ENCODE data around the gene PHF8. TPM values are rescaled to one million over a fixed set of nuclear protein-coding genes. Genes with fewer than 3 reads are reported as not detected.

Gene PHF8
- total RNA-seq = 10 to 100 TPM; 21.4 to 31.0 TPM

DNA sequence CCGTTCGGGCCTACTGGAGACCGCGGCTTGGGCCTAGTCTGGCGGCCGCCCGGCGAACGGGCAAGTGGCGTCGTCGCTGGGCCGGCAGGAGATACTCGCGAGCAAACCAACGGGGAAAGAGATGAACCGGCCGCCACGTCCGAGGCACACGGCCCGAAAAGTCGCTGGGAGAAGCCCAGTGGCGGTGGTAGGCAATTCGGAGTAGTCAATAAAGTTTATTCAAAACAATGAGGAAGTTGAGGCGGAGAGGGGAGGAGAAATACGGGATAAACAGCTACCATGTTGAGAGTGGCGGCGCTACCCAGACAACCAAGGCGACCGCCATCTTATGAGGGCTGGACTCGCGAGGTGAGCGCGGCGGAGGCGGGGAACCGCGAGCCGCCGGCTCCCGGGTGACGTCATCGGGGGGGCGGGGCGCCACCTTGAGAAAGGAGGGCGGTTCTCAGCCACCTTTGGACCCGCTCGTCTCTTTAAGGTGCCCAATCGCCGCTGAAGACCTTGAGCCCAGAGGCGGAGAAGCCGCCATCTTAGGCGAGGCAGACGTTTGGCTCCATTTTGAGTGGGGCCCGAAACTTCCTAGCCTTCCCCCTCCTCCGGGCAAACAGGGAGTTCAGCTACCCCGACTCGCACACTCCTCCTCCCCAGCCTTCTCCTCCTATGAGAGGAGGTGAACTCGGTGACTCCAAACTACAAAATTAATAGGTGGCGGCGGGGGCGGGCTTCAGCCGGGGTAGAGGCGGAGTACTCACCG lies at the start of gene PHF8:
PHF8 (minus strand) TSS at position 348 of the 751 bp plus-strand sequence. CDS start 1,745 bp downstream, outside the sequence.
- Histone ChIP-seq H3K36me3 (no peaks in the 10 kb centered on the region), H3K9me3 (no peaks in the 10 kb centered on the region), H3K27me3 (no peaks in the 10 kb centered on the region), H3K4me1 (no peaks in the 10 kb centered on the region), H3K27ac (peak within 1 kb of the TSS; percentile 93), H3K4me3 (peak within 1 kb of the TSS; percentile 57), H3K9ac (ENCODE audit: low read depth in 2 of 2, low read length in 2 of 2) (peak within 1 kb of the TSS; percentile 80 to 95)
- DNase-seq = peak; percentile 94
- intact Hi-C loops (cut with DNase I) = no loop called here
- TF ChIP-seq, protein P1, sequence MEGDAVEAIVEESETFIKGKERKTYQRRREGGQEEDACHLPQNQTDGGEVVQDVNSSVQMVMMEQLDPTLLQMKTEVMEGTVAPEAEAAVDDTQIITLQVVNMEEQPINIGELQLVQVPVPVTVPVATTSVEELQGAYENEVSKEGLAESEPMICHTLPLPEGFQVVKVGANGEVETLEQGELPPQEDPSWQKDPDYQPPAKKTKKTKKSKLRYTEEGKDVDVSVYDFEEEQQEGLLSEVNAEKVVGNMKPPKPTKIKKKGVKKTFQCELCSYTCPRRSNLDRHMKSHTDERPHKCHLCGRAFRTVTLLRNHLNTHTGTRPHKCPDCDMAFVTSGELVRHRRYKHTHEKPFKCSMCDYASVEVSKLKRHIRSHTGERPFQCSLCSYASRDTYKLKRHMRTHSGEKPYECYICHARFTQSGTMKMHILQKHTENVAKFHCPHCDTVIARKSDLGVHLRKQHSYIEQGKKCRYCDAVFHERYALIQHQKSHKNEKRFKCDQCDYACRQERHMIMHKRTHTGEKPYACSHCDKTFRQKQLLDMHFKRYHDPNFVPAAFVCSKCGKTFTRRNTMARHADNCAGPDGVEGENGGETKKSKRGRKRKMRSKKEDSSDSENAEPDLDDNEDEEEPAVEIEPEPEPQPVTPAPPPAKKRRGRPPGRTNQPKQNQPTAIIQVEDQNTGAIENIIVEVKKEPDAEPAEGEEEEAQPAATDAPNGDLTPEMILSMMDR (IDR thresholded peaks at IDR 0.05) = no peak

DNA sequence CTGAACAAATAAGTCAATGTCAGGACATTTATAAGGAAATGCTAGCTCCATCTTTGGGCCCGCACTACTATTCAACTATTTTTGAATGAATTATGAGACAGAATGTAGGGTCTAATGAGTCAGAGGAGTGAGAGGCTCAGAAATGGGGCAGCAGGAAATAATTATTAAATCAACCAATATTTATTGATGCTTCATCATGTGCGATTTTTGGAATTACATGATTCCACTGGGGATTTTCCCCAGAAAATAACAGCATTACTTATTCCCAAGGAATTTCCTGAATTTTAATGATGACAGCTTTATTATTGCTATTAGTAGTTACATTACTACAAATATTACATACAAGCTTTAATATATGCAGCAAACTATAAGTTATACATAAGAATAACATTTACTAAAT lies 49.3 kb upstream of the PHF8 start:
- no peaks in the 10 kb centered on the region for H3K4me1 ChIP-seq
- H3K27ac ChIP-seq = no peak overlapping the region
- H3K36me3 ChIP-seq = no peaks in the 10 kb centered on the region
- no peak overlapping the region for H3K9ac ChIP-seq (ENCODE audit: low read depth in 2 of 2, low read length in 2 of 2)
- H3K4me3 ChIP-seq = no peak overlapping the region
- TF ChIP-seq, protein P1 (IDR thresholded peaks at IDR 0.05) = no peak
- intact Hi-C loops (cut with DNase I) = no loop called here
- no peaks in the 10 kb centered on the region for H3K9me3 ChIP-seq
- no peaks in the 10 kb centered on the region for H3K27me3 ChIP-seq
- no peak for DNase-seq

DNA sequence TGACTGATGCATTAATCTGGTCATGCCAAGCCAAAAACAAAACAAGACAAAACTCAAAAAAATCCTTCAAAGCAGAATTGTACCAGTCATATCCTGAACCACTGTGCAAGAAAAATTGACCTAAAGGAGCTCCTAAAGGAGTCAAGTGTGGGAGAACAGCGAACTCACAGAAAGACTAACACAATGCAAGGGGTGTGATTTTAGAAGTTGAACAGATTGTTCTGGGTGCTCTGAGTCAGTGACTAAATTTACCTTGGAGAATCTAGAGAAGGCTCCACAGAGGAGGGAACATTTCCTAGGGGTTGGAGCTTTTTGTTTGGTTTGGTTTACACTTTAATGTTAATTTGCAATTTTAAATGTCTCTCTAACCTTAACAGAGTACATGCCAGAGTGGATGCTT lies 48.9 kb upstream of the PHF8 start:
- no peak for DNase-seq
- intact Hi-C loops (cut with DNase I) = no loop called here
- TF ChIP-seq, protein P1 (IDR thresholded peaks at IDR 0.05) = no peak
- no peaks in the 10 kb centered on the region for H3K36me3 ChIP-seq
- no peaks in the 10 kb centered on the region for H3K4me1 ChIP-seq
- no peak overlapping the region for H3K9ac ChIP-seq (ENCODE audit: low read depth in 2 of 2, low read length in 2 of 2)
- H3K4me3 ChIP-seq = no peak overlapping the region
- no peak overlapping the region for H3K27ac ChIP-seq
- no peaks in the 10 kb centered on the region for H3K27me3 ChIP-seq
- no peaks in the 10 kb centered on the region for H3K9me3 ChIP-seq

DNA sequence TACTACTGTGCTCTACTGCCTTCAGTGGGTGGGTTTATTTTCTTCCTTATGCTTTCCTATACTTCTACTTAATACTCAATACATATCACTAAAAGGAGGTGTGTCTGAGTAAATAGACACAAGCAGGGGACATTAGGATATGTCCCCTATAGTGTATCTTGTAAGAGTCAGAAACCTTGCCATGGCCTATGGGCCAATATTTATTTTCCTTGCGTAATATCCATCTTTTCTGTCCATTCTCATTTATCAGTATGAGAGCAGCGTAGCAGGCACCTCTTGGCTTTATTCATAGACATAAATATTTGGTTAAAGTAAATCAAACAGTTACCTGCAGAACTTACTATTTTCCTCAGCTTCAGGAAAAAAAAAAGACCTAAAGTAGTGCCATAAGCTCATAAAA lies 46.6 kb upstream of the PHF8 start:
- H3K27me3 ChIP-seq = no peaks in the 10 kb centered on the region
- no peaks in the 10 kb centered on the region for H3K4me1 ChIP-seq
- no peak overlapping the region for H3K27ac ChIP-seq
- H3K36me3 ChIP-seq = no peaks in the 10 kb centered on the region
- no peaks in the 10 kb centered on the region for H3K9me3 ChIP-seq
- H3K4me3 ChIP-seq = no peak overlapping the region
- TF ChIP-seq, protein P1 (IDR thresholded peaks at IDR 0.05) = no peak
- intact Hi-C loops (cut with DNase I) = no loop called here
- H3K9ac ChIP-seq (ENCODE audit: low read depth in 2 of 2, low read length in 2 of 2) = no peak overlapping the region
- DNase-seq = no peak

DNA sequence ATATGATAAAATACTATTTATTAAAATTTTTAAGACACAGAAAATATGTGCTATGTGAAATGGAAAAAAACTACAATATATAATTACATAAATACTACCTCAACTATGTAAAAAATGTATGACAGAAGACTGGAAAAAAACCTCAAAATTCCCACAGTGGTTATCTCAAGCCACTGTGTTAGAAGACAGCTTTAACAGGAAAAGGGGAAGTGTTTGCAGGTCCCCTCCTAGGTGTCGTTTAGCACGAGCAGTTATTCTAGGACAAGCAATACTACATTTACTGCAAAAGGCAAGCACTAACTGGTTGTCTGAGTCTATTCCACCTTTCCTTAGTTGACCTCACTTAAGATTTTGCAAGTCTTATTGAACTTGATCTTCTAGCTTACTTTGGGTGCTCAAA lies 44.9 kb upstream of the PHF8 start:
- intact Hi-C loops (cut with DNase I) = no loop called here
- Histone ChIP-seq H3K4me1 (no peaks in the 10 kb centered on the region), H3K36me3 (no peaks in the 10 kb centered on the region), H3K9ac (ENCODE audit: low read depth in 2 of 2, low read length in 2 of 2) (no peak overlapping the region), H3K27me3 (no peaks in the 10 kb centered on the region), H3K4me3 (no peak overlapping the region), H3K27ac (no peak overlapping the region), H3K9me3 (no peaks in the 10 kb centered on the region)
- TF ChIP-seq, protein P1 (IDR thresholded peaks at IDR 0.05) = no peak
- no peak for DNase-seq
